HepG2 (cell line): ENCODE results near the gene MPV17L2. TPM values are rescaled to one million over a fixed set of nuclear protein-coding genes. Genes with fewer than 3 reads are reported as not detected.

ENCODE experiments used
- ATF7 ChIP-seq, 2 experiments: fragments of 450-650 bp in 1 of 2; sonication (generic) in 1 of 2; formaldehyde crosslinking in 1 of 2; IDR thresholded peaks; 2 replicates each; pipeline versions ENCODE4 v1.4.0 to v1.6.1; 2016 to 2020; ENCODE audit warnings: antibody characterized with exemption in 1 of 2, mild to moderate bottlenecking in 1 of 2, missing genetic modification reagents in 1 of 2
- CCAR2 ChIP-seq: fragments of 200-400 bp; formaldehyde crosslinking; optimal IDR thresholded peaks from 2 replicates; pipeline ENCODE3; 2018; ENCODE audit warnings: low read depth, mild to moderate bottlenecking, low read length, moderate library complexity
- KDM2A ChIP-seq: sonication (generic); formaldehyde crosslinking; IDR thresholded peaks from 2 replicates; pipeline ENCODE4 v1.4.0; 2020; ENCODE audit warnings: low read depth, missing genetic modification reagents, borderline replicate concordance
- KDM5A ChIP-seq: fragments of 200-600 bp; sonication (generic); IDR thresholded peaks from 2 replicates; pipeline ENCODE4 v1.7.0; 2018; ENCODE audit warnings: antibody characterized with exemption, mild to moderate bottlenecking, low read length, borderline replicate concordance
- KLF11 ChIP-seq: IDR thresholded peaks from 2 replicates; pipeline ENCODE4 v1.6.1; 2016; ENCODE audit warnings: missing compliant biosample characterization
- MATR3 ChIP-seq: sonication (generic); formaldehyde crosslinking; IDR thresholded peaks from 2 replicates; pipeline ENCODE4 v1.4.0; 2020; ENCODE audit warnings: missing genetic modification reagents
- NFIB ChIP-seq: sonication (generic); formaldehyde crosslinking; IDR thresholded peaks from 2 replicates; pipeline ENCODE4 v1.9.0; 2021; ENCODE audit warnings: missing genetic modification reagents, mild to moderate bottlenecking, borderline replicate concordance
- SIX1 ChIP-seq: sonication (generic); formaldehyde crosslinking; IDR thresholded peaks from 2 replicates; pipeline ENCODE4 v1.4.0; 2020; ENCODE audit warnings: missing genetic modification reagents, borderline replicate concordance
- SP4 ChIP-seq: sonication (generic); formaldehyde crosslinking; IDR thresholded peaks from 2 replicates; pipeline ENCODE4 v1.8.1; 2023; ENCODE audit warnings: mild to moderate bottlenecking, missing genetic modification reagents
- ZNF33A ChIP-seq: sonication (generic); formaldehyde crosslinking; IDR thresholded peaks from 2 replicates; pipeline ENCODE4 v1.5.1; 2020; ENCODE audit warnings: missing genetic modification reagents, mild to moderate bottlenecking, moderate library complexity, borderline replicate concordance
- ZNF839 ChIP-seq: sonication (generic); formaldehyde crosslinking; IDR thresholded peaks from 2 replicates; pipeline ENCODE4 v1.4.0; 2020; ENCODE audit warnings: missing genetic modification reagents, mild to moderate bottlenecking, borderline replicate concordance
- ZSCAN9 ChIP-seq: IDR thresholded peaks from 2 replicates; pipeline ENCODE4 v1.6.1; 2016; ENCODE audit warnings: borderline replicate concordance
- polyA plus RNA-seq, 8 experiments: library from polyadenylated mRNA; depleted of rRNA in 3 of 8; stranded (reverse) in 7 of 8; unstranded in 1 of 8; fragments of >200 nt; fragmentation: Illumina TruSeq in 4 of 8; extraction: Trizol in 4 of 8; gene quantifications; 2 replicates each; pipeline versions ENCODE4 v1.2.1 to v1.2.3, GENCODE V29; 2011 to 2016; ENCODE audit warnings: low read depth in 4 of 8, missing spikeins in 1 of 8, mixed read lengths in 1 of 8; ENCODE audit not compliant: insufficient read depth in 1 of 8
- total RNA-seq, 5 experiments: library from RNA; depleted of rRNA; stranded (reverse); fragments of >200 nt; fragmentation: Illumina TruSeq; extraction: Trizol; gene quantifications; 2 replicates each; pipeline ENCODE4 v1.2.3, GENCODE V29; 2016; ENCODE audit warnings: low read depth in 1 of 5
- TF ChIP-seq, protein P1 (sequence below): sonication (generic); formaldehyde crosslinking; IDR thresholded peaks from 2 replicates; pipeline ENCODE4 v1.8.1; 2023; ENCODE audit warnings: mild to moderate bottlenecking, missing genetic modification reagents
- TF ChIP-seq, protein P2 (sequence below): sonication (generic); formaldehyde crosslinking; conservative IDR thresholded peaks from 2 replicates; pipeline ENCODE4 v1.8.1; 2023; ENCODE audit warnings: missing genetic modification reagents
- TF ChIP-seq, protein P3 (sequence below): sonication (generic); formaldehyde crosslinking; IDR thresholded peaks from 2 replicates; pipeline ENCODE4 v1.8.0; 2022; ENCODE audit warnings: mild to moderate bottlenecking, missing genetic modification reagents, borderline replicate concordance
- TF ChIP-seq, protein P4 (sequence below): fragments of 450-650 bp; IDR thresholded peaks from 2 replicates; pipeline ENCODE4 v1.6.1; 2017; ENCODE audit warnings: mild to moderate bottlenecking
- TF ChIP-seq, protein P5 (sequence below): IDR thresholded peaks from 2 replicates; pipeline ENCODE4 v1.4.0; 2020; ENCODE audit warnings: mild to moderate bottlenecking, missing genetic modification reagents

MPV17L2 gene
- total and polyA plus RNA-seq, 2 of the 13 experiments (the other 11 are each of a cell fraction or from before 2014, with no cell fraction given) = 13.6 to 16.7 TPM

DNA sequence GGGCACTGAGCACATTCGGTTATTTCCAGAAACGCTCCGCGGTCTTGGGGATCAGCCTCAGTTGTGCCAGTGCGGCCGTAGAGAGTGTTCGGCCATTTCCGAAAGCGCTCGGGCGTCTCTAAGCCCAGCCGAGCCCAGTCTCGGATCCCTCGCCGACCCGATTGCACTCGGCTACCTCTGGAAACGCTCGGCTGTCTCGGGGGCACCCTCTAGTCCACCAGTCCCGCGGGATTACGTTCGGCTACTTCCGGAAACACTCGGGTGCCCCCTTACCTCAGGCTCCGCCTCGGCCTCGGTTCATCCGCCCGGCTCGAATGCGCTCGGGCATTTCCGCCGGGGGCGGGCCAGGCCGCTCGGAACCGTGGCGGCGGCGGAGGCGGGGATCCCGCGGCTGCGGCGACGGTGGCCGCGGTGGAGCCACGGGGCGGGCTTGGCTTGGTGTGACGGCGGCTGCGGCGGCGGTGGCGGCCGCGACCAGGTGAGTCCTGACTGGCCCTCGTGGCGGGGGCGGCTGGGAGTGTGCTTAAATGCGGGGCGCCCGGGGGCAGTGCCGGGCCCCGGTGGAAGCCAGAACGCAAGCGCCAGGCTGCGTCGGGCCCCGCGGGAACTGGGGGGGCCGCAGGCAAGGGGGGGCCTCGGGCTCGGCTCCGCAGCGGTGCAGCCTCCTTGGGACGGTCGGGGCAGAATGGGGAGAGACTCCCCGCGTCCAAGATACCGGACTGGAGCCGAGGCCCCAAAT, 40.0 kb upstream of the MPV17L2 start, which contains the start of gene PIK3R2 (continued):
- TF ChIP-seq MATR3 (CRISPR knock-in tag) = no peak
- TF ChIP-seq SIX1 (CRISPR knock-in tag) = no peak
- TF ChIP-seq NFIB = no peak
- no peak for TF ChIP-seq KLF11 (CRISPR knock-in tag)
- TF ChIP-seq KDM5A = no peak; the same call in 1 of the 2 replicates
- no peak for TF ChIP-seq KDM2A
- no peak for TF ChIP-seq ZSCAN9
- no peak for TF ChIP-seq CCAR2
- TF ChIP-seq, protein P1, sequence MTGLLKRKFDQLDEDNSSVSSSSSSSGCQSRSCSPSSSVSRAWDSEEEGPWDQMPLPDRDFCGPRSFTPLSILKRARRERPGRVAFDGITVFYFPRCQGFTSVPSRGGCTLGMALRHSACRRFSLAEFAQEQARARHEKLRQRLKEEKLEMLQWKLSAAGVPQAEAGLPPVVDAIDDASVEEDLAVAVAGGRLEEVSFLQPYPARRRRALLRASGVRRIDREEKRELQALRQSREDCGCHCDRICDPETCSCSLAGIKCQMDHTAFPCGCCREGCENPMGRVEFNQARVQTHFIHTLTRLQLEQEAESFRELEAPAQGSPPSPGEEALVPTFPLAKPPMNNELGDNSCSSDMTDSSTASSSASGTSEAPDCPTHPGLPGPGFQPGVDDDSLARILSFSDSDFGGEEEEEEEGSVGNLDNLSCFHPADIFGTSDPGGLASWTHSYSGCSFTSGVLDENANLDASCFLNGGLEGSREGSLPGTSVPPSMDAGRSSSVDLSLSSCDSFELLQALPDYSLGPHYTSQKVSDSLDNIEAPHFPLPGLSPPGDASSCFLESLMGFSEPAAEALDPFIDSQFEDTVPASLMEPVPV (CRISPR knock-in tag) = peak; percentile 45; the same call in 1 of the 2 replicates
- TF ChIP-seq ZNF839 (CRISPR knock-in tag) = no peak
- TF ChIP-seq SP4 = no peak; the same call in 1 of the 2 replicates
- TF ChIP-seq, protein P2, sequence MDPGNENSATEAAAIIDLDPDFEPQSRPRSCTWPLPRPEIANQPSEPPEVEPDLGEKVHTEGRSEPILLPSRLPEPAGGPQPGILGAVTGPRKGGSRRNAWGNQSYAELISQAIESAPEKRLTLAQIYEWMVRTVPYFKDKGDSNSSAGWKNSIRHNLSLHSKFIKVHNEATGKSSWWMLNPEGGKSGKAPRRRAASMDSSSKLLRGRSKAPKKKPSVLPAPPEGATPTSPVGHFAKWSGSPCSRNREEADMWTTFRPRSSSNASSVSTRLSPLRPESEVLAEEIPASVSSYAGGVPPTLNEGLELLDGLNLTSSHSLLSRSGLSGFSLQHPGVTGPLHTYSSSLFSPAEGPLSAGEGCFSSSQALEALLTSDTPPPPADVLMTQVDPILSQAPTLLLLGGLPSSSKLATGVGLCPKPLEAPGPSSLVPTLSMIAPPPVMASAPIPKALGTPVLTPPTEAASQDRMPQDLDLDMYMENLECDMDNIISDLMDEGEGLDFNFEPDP (CRISPR knock-in tag) = no peak
- TF ChIP-seq, protein P3, sequence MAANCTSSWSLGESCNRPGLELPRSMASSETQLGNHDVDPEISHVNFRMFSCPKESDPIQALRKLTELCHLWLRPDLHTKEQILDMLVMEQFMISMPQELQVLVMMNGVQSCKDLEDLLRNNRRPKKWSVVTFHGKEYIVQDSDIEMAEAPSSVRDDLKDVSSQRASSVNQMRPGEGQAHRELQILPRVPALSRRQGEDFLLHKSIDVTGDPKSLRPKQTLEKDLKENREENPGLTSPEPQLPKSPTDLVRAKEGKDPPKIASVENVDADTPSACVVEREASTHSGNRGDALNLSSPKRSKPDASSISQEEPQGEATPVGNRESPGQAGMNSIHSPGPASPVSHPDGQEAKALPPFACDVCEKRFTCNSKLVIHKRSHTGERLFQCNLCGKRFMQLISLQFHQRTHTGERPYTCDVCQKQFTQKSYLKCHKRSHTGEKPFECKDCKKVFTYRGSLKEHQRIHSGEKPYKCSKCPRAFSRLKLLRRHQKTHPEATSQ (CRISPR knock-in tag) = no peak
- TF ChIP-seq, protein P4, sequence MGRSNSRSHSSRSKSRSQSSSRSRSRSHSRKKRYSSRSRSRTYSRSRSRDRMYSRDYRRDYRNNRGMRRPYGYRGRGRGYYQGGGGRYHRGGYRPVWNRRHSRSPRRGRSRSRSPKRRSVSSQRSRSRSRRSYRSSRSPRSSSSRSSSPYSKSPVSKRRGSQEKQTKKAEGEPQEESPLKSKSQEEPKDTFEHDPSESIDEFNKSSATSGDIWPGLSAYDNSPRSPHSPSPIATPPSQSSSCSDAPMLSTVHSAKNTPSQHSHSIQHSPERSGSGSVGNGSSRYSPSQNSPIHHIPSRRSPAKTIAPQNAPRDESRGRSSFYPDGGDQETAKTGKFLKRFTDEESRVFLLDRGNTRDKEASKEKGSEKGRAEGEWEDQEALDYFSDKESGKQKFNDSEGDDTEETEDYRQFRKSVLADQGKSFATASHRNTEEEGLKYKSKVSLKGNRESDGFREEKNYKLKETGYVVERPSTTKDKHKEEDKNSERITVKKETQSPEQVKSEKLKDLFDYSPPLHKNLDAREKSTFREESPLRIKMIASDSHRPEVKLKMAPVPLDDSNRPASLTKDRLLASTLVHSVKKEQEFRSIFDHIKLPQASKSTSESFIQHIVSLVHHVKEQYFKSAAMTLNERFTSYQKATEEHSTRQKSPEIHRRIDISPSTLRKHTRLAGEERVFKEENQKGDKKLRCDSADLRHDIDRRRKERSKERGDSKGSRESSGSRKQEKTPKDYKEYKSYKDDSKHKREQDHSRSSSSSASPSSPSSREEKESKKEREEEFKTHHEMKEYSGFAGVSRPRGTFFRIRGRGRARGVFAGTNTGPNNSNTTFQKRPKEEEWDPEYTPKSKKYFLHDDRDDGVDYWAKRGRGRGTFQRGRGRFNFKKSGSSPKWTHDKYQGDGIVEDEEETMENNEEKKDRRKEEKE = no peak
- no peak for TF ChIP-seq ATF7 (IDR thresholded peaks at IDR 0.05)
- TF ChIP-seq ATF7 (CRISPR knock-in tag; IDR thresholded peaks at IDR 0.05) = no peak
- TF ChIP-seq ZNF33A (CRISPR knock-in tag) = no peak
- TF ChIP-seq, protein P5, sequence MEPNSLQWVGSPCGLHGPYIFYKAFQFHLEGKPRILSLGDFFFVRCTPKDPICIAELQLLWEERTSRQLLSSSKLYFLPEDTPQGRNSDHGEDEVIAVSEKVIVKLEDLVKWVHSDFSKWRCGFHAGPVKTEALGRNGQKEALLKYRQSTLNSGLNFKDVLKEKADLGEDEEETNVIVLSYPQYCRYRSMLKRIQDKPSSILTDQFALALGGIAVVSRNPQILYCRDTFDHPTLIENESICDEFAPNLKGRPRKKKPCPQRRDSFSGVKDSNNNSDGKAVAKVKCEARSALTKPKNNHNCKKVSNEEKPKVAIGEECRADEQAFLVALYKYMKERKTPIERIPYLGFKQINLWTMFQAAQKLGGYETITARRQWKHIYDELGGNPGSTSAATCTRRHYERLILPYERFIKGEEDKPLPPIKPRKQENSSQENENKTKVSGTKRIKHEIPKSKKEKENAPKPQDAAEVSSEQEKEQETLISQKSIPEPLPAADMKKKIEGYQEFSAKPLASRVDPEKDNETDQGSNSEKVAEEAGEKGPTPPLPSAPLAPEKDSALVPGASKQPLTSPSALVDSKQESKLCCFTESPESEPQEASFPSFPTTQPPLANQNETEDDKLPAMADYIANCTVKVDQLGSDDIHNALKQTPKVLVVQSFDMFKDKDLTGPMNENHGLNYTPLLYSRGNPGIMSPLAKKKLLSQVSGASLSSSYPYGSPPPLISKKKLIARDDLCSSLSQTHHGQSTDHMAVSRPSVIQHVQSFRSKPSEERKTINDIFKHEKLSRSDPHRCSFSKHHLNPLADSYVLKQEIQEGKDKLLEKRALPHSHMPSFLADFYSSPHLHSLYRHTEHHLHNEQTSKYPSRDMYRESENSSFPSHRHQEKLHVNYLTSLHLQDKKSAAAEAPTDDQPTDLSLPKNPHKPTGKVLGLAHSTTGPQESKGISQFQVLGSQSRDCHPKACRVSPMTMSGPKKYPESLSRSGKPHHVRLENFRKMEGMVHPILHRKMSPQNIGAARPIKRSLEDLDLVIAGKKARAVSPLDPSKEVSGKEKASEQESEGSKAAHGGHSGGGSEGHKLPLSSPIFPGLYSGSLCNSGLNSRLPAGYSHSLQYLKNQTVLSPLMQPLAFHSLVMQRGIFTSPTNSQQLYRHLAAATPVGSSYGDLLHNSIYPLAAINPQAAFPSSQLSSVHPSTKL (CRISPR knock-in tag) = no peak
